GM15510 (cell line): Measurements from ENCODE around the gene KCNN1.
A peak's percentile ranks its signal among the peaks of the same experiment; 100 is the strongest.

ENCODE experiments used
- POLR2A ChIP-seq: IDR thresholded peaks from 3 replicates; pipeline ENCODE4 v1.6.1; 2011; ENCODE audit warnings: borderline replicate concordance; ENCODE audit not compliant: insufficient read length; ENCODE audit errors: extremely low read depth

The KCNN1 gene

GRCh38 chr19:17981611-17982010, 14.7 kb downstream of the KCNN1 start:
- no peak for TF ChIP-seq POLR2A

- TF ChIP-seq POLR2A = no peak
Observed at GRCh38 chr19:17982430-17982829, 15.5 kb downstream of the KCNN1 start.

GRCh38 chr19:17985037-17985818, 18.3 kb downstream of the KCNN1 start:
- TF ChIP-seq POLR2A = no peak

- TF ChIP-seq POLR2A = no peak
Observed at GRCh38 chr19:17988161-17988560, 21.3 kb downstream of the KCNN1 start.

GRCh38 chr19:17989425-17990094, 22.7 kb downstream of the KCNN1 start:
- TF ChIP-seq POLR2A = no peak

- no peak for TF ChIP-seq POLR2A
Observed at GRCh38 chr19:17993076-17993813, 26.3 kb downstream of the KCNN1 start.

GRCh38 chr19:17996826-17997316, 30.0 kb downstream of the KCNN1 start:
- no peak for TF ChIP-seq POLR2A

GRCh38 chr19:17997969-17998826, 31.3 kb downstream of the KCNN1 start:
- no peak for TF ChIP-seq POLR2A

- no peak for TF ChIP-seq POLR2A
Observed at GRCh38 chr19:17998827-17999150, 31.9 kb downstream of the KCNN1 start.

GRCh38 chr19:17999684-18000479, 33.0 kb downstream of the KCNN1 start:
- TF ChIP-seq POLR2A = no peak

- no peak for TF ChIP-seq POLR2A
Observed at GRCh38 chr19:18000480-18000914, 33.6 kb downstream of the KCNN1 start.

- peak; percentile 78 for TF ChIP-seq POLR2A
Observed at GRCh38 chr19:18000915-18001776, 34.2 kb downstream of the KCNN1 start.

- TF ChIP-seq POLR2A = no peak
Observed at GRCh38 chr19:18001777-18002345, 35.0 kb downstream of the KCNN1 start.

GRCh38 chr19:18002347-18002850, 35.5 kb downstream of the KCNN1 start:
- no peak for TF ChIP-seq POLR2A
